Aorta (tissue), 5 donors: ENCODE results near the gene HAUS7. TPM values are rescaled to one million over a fixed set of nuclear protein-coding genes. Genes with fewer than 3 reads are reported as not detected.
A peak's percentile ranks its signal among the peaks of the same experiment; 100 is the strongest.

Source experiments
- ATAC-seq: fragments of 200-7000 bp; cut with Tn5 transposase; one replicate; pipeline ENCODE4 v1.9.1; 2022; ENCODE audit warnings: moderate library complexity; ENCODE audit not compliant: low FRiP score
- DNase-seq, 2 donors: peaks; one replicate each; pipeline ENCODE4 v3.0.0-alpha.2; 2020
- H3K27ac ChIP-seq, 2 donors: one replicate each; pipeline ENCODE4 v1.5.1; 2013; ENCODE audit warnings: low read length in 2 of 2, mild to moderate bottlenecking in 2 of 2, moderate library complexity in 2 of 2, control low read depth in 1 of 2, inconsistent platforms in 1 of 2, low read depth in 1 of 2
- H3K27me3 ChIP-seq, 2 donors: one replicate each; pipeline ENCODE4 v1.6.1; 2013; ENCODE audit warnings: control low read depth in 1 of 2, low read length in 1 of 2, mild to moderate bottlenecking in 1 of 2, moderate library complexity in 1 of 2; ENCODE audit not compliant: insufficient read depth in 2 of 2, control insufficient read depth in 1 of 2
- H3K36me3 ChIP-seq, 2 donors: one replicate each; pipeline ENCODE4 v1.6.1; 2013; ENCODE audit warnings: control low read depth in 1 of 2, low read length in 1 of 2, mild to moderate bottlenecking in 1 of 2; ENCODE audit not compliant: insufficient read depth in 2 of 2, control insufficient read depth in 1 of 2
- H3K4me1 ChIP-seq, 2 donors: one replicate each; pipeline ENCODE4 v1.6.1; 2013; ENCODE audit warnings: low read length in 2 of 2, control low read depth in 1 of 2, mild to moderate bottlenecking in 1 of 2, moderate library complexity in 1 of 2; ENCODE audit not compliant: insufficient read depth in 2 of 2, control insufficient read depth in 1 of 2
- H3K4me3 ChIP-seq, 2 donors: one replicate each; pipeline ENCODE4 v1.5.1; 2013; ENCODE audit warnings: low read length in 2 of 2, control low read depth in 1 of 2, mild to moderate bottlenecking in 1 of 2
- H3K9me3 ChIP-seq: one replicate; pipeline ENCODE4 v1.6.1; 2013; ENCODE audit warnings: mild to moderate bottlenecking, low read length; ENCODE audit not compliant: control insufficient read depth
- WGBS, 2 donors: extraction: QIAGEN DNeasy Blood & Tissue Kit; methylation state at CpG; one replicate each; pipeline ENCODE4 v1.1.7; 2013; 5-methylcytosine and 5-hydroxymethylcytosine counted together
- intact Hi-C, 2 donors: fragments of 100-400 bp; cut with DNase I; formaldehyde crosslinking; loops; one replicate each; pipeline versions ENCODE4 v1.14.2 to v1.15.0; 2022
- polyA plus RNA-seq, 2 donors: library from polyadenylated mRNA; stranded (reverse); fragments of 200-250 nt; gene quantifications; one replicate each; pipeline ENCODE4 v1.2.3, GENCODE V29; 2013
- total RNA-seq, 2 donors: library from RNA; stranded (reverse); fragmentation: NEBNext Ultra II Directional; extraction: Animal tissue kit (Norgen Biotek cat#: 25700); gene quantifications; one replicate each; pipeline ENCODE4 v1.2.1, GENCODE V29; 2021
- donor health status: healthy with polysubstance abuse.
- donor health status: Bipolar disorder and iron deficiency.
- donor health status: DM: no; HTN: no; CAD: no.
- donor health status: DM: no; HTN: no; CAD: no.
- donor health status: DM: yes; HTN: yes; CAD: no.

Gene HAUS7
- total and polyA plus RNA-seq, 4 donors: 33.1 to 686 (median 55.3) TPM

DNA sequence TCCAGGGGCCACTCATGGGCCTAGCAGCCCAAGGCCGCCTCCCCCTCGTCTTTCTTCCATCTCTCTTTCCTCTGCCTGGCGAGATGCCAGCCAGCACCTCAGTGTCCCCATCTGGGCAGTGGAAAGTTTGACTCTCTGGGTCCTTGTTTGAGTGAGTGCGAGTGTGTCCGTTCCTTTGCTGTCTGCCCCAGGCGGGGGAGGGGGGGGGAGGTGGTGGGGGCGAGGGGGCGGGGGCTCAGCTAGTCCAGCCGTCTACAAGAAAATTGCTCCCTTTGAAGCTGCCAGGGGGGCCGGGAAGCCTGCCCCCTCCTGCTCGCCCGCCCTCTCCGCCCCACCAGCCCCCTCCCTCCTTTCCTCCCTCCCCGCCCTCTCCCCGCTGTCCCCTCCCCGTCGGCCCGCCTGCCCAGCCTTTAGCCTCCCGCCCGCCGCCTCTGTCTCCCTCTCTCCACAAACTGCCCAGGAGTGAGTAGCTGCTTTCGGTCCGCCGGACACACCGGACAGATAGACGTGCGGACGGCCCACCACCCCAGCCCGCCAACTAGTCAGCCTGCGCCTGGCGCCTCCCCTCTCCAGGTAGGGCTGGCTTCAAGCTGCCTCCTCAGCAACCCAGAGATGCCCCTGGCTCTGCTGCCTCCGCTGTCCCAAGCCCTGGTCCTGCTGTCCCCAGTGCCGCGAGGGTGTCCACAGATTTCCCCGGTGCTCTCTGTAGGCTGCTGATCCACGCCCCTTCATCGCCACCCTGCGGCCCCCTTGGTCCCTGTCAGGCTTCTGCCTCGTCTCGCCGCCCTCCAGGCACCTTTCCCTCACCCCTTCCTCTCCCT lies 24.4 kb upstream of the HAUS7 start, which contains the start of gene BGN:
Gene BGN, plus strand, starts transcription at position 440 of the 821 bp plus-strand sequence. CDS start 9,652 bp downstream, outside the sequence.
- Histone ChIP-seq H3K27me3 (no peaks in the 10 kb centered on the region), H3K27ac (peak within 1 kb of the TSS; percentile 31 to 80), H3K4me1 (no peaks in the 10 kb centered on the region), H3K36me3 (no peaks in the 10 kb centered on the region), H3K4me3 (peak within 1 kb of the TSS; percentile 48 to 79), H3K9me3 (no peaks in the 10 kb centered on the region)
- intact Hi-C loops: no loop called here
- DNase-seq (peak; percentile 84 to 91), ATAC-seq (peak; percentile 65)
- 2 to 35% methylated on average over 29 to 40 of the region's 41 CpGs for WGBS, 2 donors

DNA sequence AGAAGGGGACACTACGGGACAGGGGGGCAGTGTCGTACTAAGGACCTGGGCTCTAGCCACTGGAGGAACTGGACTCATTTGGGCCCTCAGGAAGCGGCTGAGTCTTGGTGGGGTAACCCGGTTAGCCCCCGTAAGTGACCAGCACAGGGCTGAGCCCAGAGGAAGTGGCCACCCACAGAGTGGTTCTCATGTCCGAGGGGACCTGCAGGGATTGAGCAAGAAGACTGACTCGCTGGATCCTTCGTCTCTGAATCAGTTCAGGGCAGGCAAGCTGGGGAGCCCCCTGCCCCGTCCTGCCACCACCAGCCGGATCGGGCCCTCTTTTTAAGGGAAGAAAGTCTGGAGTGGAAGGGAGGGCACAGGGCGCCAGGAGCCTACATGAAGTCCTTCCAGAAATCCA lies 23.7 kb upstream of the HAUS7 start:
- ATAC-seq (no peak), DNase-seq (no peak)
- H3K9me3 ChIP-seq: no peaks in the 10 kb centered on the region
- no peaks in the 10 kb centered on the region for H3K4me1 ChIP-seq
- peak overlapping the region; percentile 31 to 77 for H3K27ac ChIP-seq
- intact Hi-C loops: no loop called here
- no peaks in the 10 kb centered on the region for H3K36me3 ChIP-seq
- H3K4me3 ChIP-seq: no peak overlapping the region
- 14 to 48% methylated on average over 12 of the region's 12 CpGs for WGBS, 2 donors
- no peaks in the 10 kb centered on the region for H3K27me3 ChIP-seq

DNA sequence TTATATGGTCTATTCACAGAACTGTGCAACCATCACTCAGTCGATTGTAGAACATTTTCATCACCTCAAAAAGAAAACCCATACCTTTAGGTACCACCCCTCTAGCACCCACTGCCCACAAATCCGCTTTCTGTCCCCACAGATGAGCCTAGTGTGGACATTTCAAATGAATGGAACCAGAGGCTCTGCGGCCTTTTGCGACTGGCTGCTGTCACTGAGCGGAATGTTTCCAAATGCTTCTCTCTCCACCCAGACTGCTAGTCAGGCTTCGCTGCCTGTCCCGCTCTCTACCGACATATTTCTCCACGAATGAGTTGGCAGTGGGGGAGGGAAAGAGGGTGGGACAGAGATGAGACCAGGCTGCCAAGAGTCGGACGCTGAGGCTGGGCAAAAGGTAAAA lies 22.7 kb upstream of the HAUS7 start:
- Histone ChIP-seq H3K4me3 (no peak overlapping the region), H3K27me3 (no peaks in the 10 kb centered on the region), H3K36me3 (no peaks in the 10 kb centered on the region), H3K4me1 (no peaks in the 10 kb centered on the region), H3K9me3 (no peaks in the 10 kb centered on the region), H3K27ac (peak overlapping the region in 1 of 2 donors; percentile 31)
- ATAC-seq (no peak), DNase-seq (no peak)
- intact Hi-C loops: no loop called here
- 65 to 66% methylated on average over 11 of the region's 11 CpGs for WGBS, 2 donors

DNA sequence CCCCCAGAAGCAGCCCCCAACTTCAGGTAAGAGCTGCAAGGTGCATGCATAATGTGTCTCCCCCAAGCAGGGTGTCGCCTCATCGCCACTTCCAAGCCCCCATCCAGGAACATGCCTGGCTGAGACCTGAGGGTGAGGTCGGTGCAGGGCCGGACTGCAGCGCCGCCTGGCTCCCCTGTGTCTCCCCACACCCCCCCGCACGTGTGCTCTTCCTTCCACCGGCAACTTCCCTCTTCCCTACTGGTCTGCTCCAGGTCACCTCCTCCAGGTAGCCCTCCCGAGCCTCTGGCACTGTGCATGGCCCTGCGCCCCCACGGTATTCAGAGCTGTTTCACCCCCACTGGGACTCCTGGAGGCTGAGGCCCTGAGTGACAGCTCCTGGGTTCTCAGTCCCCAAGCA lies 22.2 kb upstream of the HAUS7 start:
- Histone ChIP-seq H3K36me3 (no peaks in the 10 kb centered on the region), H3K27me3 (no peaks in the 10 kb centered on the region), H3K4me3 (no peak overlapping the region), H3K9me3 (no peaks in the 10 kb centered on the region), H3K27ac (peak overlapping the region in 1 of 2 donors; percentile 31), H3K4me1 (no peaks in the 10 kb centered on the region)
- ATAC-seq (no peak), DNase-seq (no peak)
- 86 to 87% methylated on average over 12 of the region's 12 CpGs for WGBS, 2 donors
- intact Hi-C loops: no loop called here

DNA sequence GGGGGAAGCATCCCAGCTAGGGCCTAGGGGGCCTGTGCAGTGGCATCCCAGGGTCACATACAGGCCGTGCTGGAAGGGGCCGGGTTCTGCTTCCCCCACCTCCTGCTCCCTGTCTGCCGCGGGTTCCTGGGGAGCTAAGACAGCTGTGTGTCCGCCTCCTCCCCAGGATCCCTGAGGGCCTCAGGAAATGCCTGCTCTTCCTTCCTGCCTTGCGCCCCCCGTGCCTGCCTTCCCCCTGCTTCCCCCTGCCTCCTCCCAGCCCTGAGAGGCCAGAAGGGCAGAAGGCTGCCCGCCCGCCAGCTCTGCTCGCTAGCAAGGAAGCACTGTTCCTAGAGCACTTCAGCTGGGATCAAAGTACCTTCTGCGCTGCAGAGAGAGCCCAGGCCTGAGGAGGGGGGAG lies 21.5 kb upstream of the HAUS7 start:
- ATAC-seq (no peak), DNase-seq (no peak)
- WGBS, 2 donors: 55 to 70% methylated on average over 10 to 11 of the region's 11 CpGs
- Histone ChIP-seq H3K9me3 (no peaks in the 10 kb centered on the region), H3K36me3 (no peaks in the 10 kb centered on the region), H3K27me3 (no peaks in the 10 kb centered on the region), H3K4me3 (no peak overlapping the region), H3K4me1 (no peaks in the 10 kb centered on the region), H3K27ac (peak overlapping the region in 1 of 2 donors; percentile 15)
- intact Hi-C loops: no loop called here

DNA sequence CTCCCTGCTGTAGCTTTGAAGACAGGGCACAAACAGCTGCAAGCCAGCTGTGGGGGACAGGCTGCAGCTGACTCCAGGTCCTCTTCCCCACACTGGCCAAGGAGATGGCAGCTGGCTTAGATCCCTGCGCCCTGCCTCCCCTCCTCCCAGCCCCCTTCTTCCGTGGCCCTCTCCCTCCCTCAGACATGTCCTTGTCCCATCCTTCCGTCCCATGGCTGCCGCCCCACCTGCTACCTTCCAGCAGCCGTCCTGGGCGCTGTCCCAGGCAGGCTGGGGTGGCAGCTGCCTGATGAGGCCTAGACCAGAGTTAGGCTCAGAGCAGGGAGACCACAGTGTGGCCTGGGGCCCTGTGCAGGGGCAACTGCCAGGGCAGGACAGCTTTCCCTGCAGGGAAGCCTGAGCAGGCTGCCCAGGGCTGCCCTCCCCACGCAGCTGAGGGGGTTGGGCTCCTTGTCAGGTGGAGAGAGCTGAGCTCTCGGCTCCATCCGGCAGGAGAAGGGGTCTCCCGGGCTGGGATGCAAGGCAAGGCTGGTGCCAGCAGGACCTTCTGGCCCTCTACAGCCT lies 21.1 kb upstream of the HAUS7 start:
- H3K4me3 ChIP-seq: no peak overlapping the region
- peak overlapping the region in 1 of 2 donors; percentile 42 for H3K27ac ChIP-seq
- H3K4me1 ChIP-seq: no peaks in the 10 kb centered on the region
- DNase-seq: no peak
- intact Hi-C loops: no loop called here
- H3K9me3 ChIP-seq: no peaks in the 10 kb centered on the region
- 40 to 56% methylated on average over 9 to 10 of the region's 10 CpGs for WGBS, 2 donors
- no peaks in the 10 kb centered on the region for H3K27me3 ChIP-seq
- H3K36me3 ChIP-seq: no peaks in the 10 kb centered on the region
- no peak for ATAC-seq

DNA sequence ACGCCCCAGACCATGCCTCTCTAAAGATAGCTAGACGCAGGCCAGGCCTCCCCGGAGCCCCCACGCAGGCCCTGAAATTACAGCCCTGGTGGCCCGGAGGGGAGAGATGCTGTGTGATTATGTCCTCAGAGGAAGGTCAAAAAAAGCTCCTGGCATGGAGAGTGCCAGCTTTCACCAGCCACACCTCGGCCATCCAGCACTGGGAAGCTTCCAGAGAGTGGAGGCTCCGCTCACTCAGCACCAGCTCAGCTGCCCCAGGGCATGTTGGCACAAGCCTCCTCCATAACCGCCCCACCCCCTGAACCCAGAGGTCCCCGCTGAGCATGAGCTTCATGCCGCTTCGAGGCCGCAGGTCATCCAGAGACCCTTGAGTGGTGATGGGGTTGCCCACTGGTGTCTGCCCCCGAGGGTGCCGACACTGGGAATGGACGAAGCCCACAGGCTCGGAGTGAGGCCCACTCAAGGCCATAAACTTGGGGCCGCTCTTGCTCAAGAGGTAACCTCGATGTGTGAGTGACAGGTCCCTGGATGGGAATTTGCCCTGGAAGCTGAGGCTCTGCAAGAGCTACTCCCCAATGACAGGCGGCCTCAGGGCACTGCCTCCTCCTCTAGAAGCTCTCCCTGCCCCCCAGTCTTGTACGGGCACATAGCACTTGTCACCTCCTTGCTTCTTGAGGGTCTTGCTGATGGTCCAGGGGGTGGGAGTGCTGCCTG lies 20.0 kb upstream of the HAUS7 start:
- no peak overlapping the region for H3K4me3 ChIP-seq
- WGBS, 2 donors: 44 to 63% methylated on average over 20 of the region's 20 CpGs
- DNase-seq (no peak), ATAC-seq (no peak)
- no peaks in the 10 kb centered on the region for H3K27me3 ChIP-seq
- peak overlapping the region in 1 of 2 donors; percentile 42 for H3K27ac ChIP-seq
- H3K9me3 ChIP-seq: no peaks in the 10 kb centered on the region
- no peaks in the 10 kb centered on the region for H3K36me3 ChIP-seq
- H3K4me1 ChIP-seq: no peaks in the 10 kb centered on the region
- intact Hi-C loops: no loop called here

DNA sequence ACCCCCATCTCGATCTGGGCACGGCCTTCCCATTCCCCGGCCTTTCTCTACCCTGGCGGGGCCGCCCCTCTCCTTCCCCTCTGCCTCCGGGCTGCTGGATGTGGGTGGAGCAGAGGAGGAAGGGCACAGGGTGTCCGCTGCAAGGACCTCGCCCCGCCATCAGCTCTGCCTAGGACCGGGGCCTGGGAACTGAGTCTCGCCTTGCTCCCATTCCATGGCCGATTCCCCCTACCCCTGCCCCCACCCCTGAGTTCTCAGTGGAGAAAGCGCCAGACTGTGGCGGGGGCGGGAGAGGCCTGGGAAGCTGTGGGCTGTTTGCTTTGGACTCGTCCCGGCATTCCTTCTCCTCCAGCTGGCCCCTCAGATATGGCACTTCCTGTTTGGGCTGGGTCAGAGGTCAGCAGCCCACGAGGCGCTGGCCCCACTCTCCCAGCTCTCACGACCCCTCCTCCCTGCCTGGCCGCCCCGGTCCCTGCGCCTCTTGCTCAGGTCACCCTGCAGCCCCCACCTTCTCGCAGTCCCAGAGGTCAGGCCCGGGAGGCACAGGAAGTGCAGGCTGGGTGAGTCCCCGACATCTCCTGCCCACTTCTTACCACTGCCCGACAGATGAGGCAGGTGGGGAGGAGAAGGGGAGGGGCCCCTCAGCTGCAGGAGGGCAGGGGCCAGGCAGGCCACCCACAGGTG lies 18.0 kb upstream of the HAUS7 start:
- Histone ChIP-seq H3K4me3 (no peak overlapping the region), H3K36me3 (no peaks in the 10 kb centered on the region), H3K9me3 (no peaks in the 10 kb centered on the region), H3K27me3 (no peaks in the 10 kb centered on the region), H3K4me1 (no peaks in the 10 kb centered on the region), H3K27ac (peak overlapping the region; percentile 52 to 94)
- 8 to 22% methylated on average over 22 to 27 of the region's 27 CpGs for WGBS, 2 donors
- intact Hi-C loops: no loop called here
- DNase-seq (peak; percentile 88 to 91), ATAC-seq (peak; percentile 67)
